GM12891 (cell line): ENCODE measurements around the gene FADS6.

Source experiments
- PAX5 ChIP-seq: IDR thresholded peaks from 2 replicates; pipeline ENCODE4 v1.6.1; 2011; ENCODE audit warnings: low read length, moderate library complexity, mild to moderate bottlenecking; ENCODE audit not compliant: insufficient read depth, severe bottlenecking
- POLR2A ChIP-seq: IDR thresholded peaks from 2 replicates; pipeline ENCODE4 v1.6.1; 2011; ENCODE audit warnings: low read depth, low read length, control low read depth
- POLR2AphosphoS5 ChIP-seq: IDR thresholded peaks from 2 replicates; pipeline ENCODE4 v1.6.1; 2011; ENCODE audit warnings: low read depth, low read length, control low read depth
- POU2F2 ChIP-seq: IDR thresholded peaks from 2 replicates; pipeline ENCODE4 v1.6.1; 2011; ENCODE audit warnings: low read depth, mild to moderate bottlenecking, control low read depth, low read length, moderate library complexity
- SPI1 ChIP-seq: IDR thresholded peaks from 2 replicates; pipeline ENCODE4 v1.6.1; 2011; ENCODE audit warnings: low read depth, low read length, control low read depth
- TAF1 ChIP-seq: IDR thresholded peaks from 2 replicates; pipeline ENCODE4 v1.6.1; 2011; ENCODE audit warnings: low read depth, low read length, control low read depth

DNA sequence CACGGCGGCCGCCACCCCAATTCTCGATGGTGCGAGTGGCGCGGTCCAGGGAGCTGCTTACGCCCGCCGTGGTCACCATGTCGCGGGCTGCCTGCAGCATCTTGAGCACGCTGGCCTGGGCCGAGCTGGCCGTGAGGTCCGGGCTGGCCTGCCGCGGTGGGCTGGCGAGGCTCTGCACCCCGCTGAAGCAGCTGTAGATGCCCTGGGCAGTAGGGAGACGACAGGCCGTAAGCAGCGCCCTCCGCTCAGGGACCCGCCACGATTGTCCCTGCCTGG is 50.1 kb downstream of the FADS6 start:
- TF ChIP-seq POLR2AphosphoS5, result no peak
- TF ChIP-seq POLR2A, result no peak
- no peak for TF ChIP-seq POU2F2
- TF ChIP-seq TAF1, result no peak
- TF ChIP-seq PAX5, result no peak
- no peak for TF ChIP-seq SPI1
